Stimulated activated CD4-positive, alpha-beta T cell treated with anti-CD3 and anti-CD28 coated beads, Interleukin-4, amount 100 ng/mL, for 4 hours (primary cell): ENCODE results near the gene RPL21.
"Not testable (repeated sequence)": the region's sequence is repeated elsewhere in the genome, so short reads cannot be mapped to it uniquely, and the experiment has no call there.

Experiments used
- DNase-seq, 2 experiments: peaks; one replicate each; pipeline ENCODE4 v3.0.0-alpha.2; 2020

Gene RPL21

GRCh38 chr13:27290715-27291114 is 39.4 kb downstream of the RPL21 start:
- DNase-seq: no peak

GRCh38 chr13:27291967-27292366 is 40.6 kb downstream of the RPL21 start:
- not testable (repeated sequence) for DNase-seq

GRCh38 chr13:27293076-27293691 is 41.8 kb downstream of the RPL21 start:
- DNase-seq: no peak

GRCh38 chr13:27293873-27294515 is 42.6 kb downstream of the RPL21 start:
- DNase-seq: peak in 1 of 2 experiments; percentile 11

- peak; percentile 30 to 51 for DNase-seq
Observed at GRCh38 chr13:27295096-27295495, 43.7 kb downstream of the RPL21 start.

- DNase-seq: no peak
Observed at GRCh38 chr13:27295660-27296059, 44.3 kb downstream of the RPL21 start.

- DNase-seq: no peak
Observed at GRCh38 chr13:27296496-27296895, 45.1 kb downstream of the RPL21 start.

GRCh38 chr13:27298849-27299248 is 47.5 kb downstream of the RPL21 start:
- no peak for DNase-seq

GRCh38 chr13:27300406-27300805 is 49.0 kb downstream of the RPL21 start:
- DNase-seq: not testable (repeated sequence)

- no peak for DNase-seq
Observed at GRCh38 chr13:27300941-27301586, 49.7 kb downstream of the RPL21 start.

- DNase-seq: no peak
Observed at GRCh38 chr13:27302643-27303262, 51.4 kb downstream of the RPL21 start.

- DNase-seq: no peak
Observed at GRCh38 chr13:27304099-27304498, 52.7 kb downstream of the RPL21 start.

GRCh38 chr13:27304611-27305010 is 53.3 kb downstream of the RPL21 start:
- no peak for DNase-seq
